NT2/D1 (cell line): ENCODE measurements around the gene RIMS4.

Experiments
- DNase-seq: peaks from one replicate; pipeline ENCODE4 v3.0.0-alpha.2; 2011; ENCODE audit warnings: low read depth, low spot score
- H3K27me3 ChIP-seq: 2 replicates; pipeline ENCODE4 v1.6.0; 2011; ENCODE audit warnings: mild to moderate bottlenecking; ENCODE audit not compliant: insufficient read length, insufficient read depth
- H3K36me3 ChIP-seq: 2 replicates; pipeline ENCODE4 v1.6.1; 2011; ENCODE audit warnings: mild to moderate bottlenecking, low read length, mixed read lengths; ENCODE audit not compliant: insufficient read depth, insufficient read length
- H3K4me1 ChIP-seq: 2 replicates; pipeline ENCODE4 v1.5.1; 2011; ENCODE audit not compliant: insufficient read depth, insufficient read length
- H3K4me3 ChIP-seq: 2 replicates; pipeline ENCODE4 v1.5.1; 2011; ENCODE audit warnings: low read depth; ENCODE audit not compliant: insufficient read length
- H3K9ac ChIP-seq: 2 replicates; pipeline ENCODE4 v1.6.0; 2011; ENCODE audit warnings: low read depth; ENCODE audit not compliant: insufficient read length
- H3K9me3 ChIP-seq: 2 replicates; pipeline ENCODE4 v1.5.1; 2011; ENCODE audit warnings: mild to moderate bottlenecking, low read length; ENCODE audit not compliant: insufficient read depth
- SUZ12 ChIP-seq: IDR thresholded peaks from 2 replicates; pipeline ENCODE4 v1.6.1; 2011; ENCODE audit not compliant: insufficient read length, insufficient read depth; ENCODE audit errors: extremely low read depth
- YY1 ChIP-seq: IDR thresholded peaks from 2 replicates; pipeline ENCODE4 v1.6.1; 2011; ENCODE audit not compliant: insufficient read length, insufficient read depth
- ZNF274 ChIP-seq: IDR thresholded peaks from 2 replicates; pipeline ENCODE4 v1.6.1; 2011; ENCODE audit warnings: mild to moderate bottlenecking, low read depth, low read length

RIMS4 gene

DNA sequence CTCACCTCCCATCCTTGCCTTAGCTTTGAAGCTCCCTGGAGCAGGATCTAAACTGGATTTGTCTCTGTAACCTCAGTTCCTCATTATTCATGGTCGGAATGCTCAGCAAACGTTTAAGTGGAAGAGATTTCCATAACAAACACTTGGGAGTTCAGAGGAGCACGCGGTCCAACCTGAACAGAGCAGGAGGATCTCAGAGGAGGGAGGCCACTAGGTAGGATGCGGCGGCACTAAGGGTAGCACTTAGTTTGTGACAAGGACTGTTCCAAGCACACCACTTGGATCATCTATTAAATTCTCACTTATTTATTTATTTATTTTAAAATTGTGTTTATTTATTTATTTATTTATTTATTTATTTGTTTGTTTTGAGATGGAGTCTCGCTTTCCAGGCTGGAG lies 108.5 kb downstream of the RIMS4 start:
- peaks cover 25% of the 10 kb centered on the region for H3K4me1 ChIP-seq
- peak; percentile 67 for DNase-seq
- H3K9me3 ChIP-seq: no peaks in the 10 kb centered on the region
- no peaks in the 10 kb centered on the region for H3K36me3 ChIP-seq
- no peaks in the 10 kb centered on the region for H3K27me3 ChIP-seq
- TF ChIP-seq YY1 (no peak), SUZ12 (no peak), ZNF274 (no peak)
- no peak overlapping the region for H3K4me3 ChIP-seq
- H3K9ac ChIP-seq: no peak overlapping the region
